ENCODE results near the gene SORCS3.

- TF ChIP-seq CTCF (conservative IDR thresholded peaks at IDR 0.05; ENCODE audit: low read depth, low read length) = no peak
- no peak for TF ChIP-seq EZH2 (IDR thresholded peaks at IDR 0.05; ENCODE audit: low read length, unreplicated experiment)
Observed at GRCh38 chr10:105024184-105024583, 383.1 kb downstream of the SORCS3 start.

Data from PC-3 (cell line).